ENCODE data around the gene KCNMA1. TPM values are rescaled to one million over a fixed set of nuclear protein-coding genes. Genes with fewer than 3 reads are reported as not detected.

Gene KCNMA1
- total RNA-seq, 3 donors from 2014 or later: 0.10 to 0.60 (median 0.18) TPM

DNA sequence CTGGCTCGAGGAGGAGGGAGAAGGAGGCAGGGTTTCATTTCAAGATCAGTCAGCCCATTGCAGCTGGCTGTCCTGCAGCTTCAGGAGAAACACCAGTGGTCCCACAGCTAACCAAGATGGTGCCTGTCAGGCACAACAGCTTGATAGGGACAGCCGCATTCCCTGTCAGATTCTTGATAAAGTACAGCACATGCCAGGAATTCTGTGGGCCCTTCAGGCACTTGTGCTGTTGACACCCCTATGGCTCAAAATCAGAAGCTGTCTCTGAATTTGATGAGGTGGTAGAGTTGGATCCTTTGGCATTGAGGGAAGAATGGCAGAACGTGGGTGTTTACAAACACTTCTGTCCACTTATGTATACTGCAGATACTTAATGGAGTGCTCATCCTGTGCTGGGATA is 354.3 kb downstream of the KCNMA1 start:
- Mint-ChIP-seq H3K4me3 (no peak overlapping the region), H3K36me3 (ENCODE audit: insufficient read depth) (no peaks in the 10 kb centered on the region), H3K9me3 (peaks cover 4% of the 10 kb centered on the region), H3K27me3 (ENCODE audit: low read depth) (peaks cover 16% of the 10 kb centered on the region), H3K4me1 (ENCODE audit: low read depth) (peaks cover 5% of the 10 kb centered on the region)
- DNase-seq (no peak), ATAC-seq (no peak)

DNA sequence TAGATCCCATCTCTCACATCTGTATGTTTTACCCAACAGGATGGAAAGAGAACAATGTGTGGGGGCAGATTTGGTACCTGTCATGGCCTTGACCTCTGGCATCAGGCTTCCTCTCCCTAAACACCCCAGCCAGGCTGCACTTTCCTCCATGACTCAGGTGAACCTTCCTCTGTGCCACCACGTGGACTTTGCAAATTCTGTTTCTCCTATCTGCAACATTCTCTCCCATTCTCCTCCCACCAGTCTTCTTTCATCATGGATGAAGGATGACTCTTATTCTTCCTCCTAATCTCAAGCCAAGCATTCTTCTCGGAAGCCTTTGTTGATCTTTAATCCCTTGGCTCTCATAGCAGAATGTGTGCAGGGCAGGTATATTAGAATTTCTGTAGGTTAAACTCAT is 355.4 kb downstream of the KCNMA1 start:
- H3K27me3 Mint-ChIP-seq (ENCODE audit: low read depth): peaks cover 16% of the 10 kb centered on the region
- H3K36me3 Mint-ChIP-seq (ENCODE audit: insufficient read depth): no peaks in the 10 kb centered on the region
- ATAC-seq (no peak), DNase-seq (no peak)
- H3K4me1 Mint-ChIP-seq (ENCODE audit: low read depth): peaks cover 5% of the 10 kb centered on the region
- peaks cover 4% of the 10 kb centered on the region for H3K9me3 Mint-ChIP-seq
- H3K4me3 Mint-ChIP-seq: no peak overlapping the region

DNA sequence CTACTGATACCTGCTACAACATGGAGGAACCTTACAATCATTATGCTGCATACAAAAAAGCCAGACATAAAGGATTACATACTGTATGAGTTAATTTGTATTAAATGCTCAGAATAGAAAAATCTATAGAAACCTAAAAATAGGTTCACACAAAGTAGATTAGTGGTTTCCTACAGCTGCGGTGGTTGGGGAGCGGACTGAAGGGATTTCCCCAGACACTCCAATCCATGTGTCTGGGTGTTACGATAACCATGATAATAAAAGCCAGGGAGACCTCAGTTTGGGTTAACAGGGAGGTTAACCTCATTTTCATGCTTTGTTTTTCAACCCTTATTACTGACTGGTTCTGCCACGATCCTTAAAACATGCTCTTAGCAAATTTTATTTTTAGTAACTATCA is 355.9 kb downstream of the KCNMA1 start:
- peaks cover 16% of the 10 kb centered on the region for H3K27me3 Mint-ChIP-seq (ENCODE audit: low read depth)
- peaks cover 4% of the 10 kb centered on the region for H3K9me3 Mint-ChIP-seq
- H3K4me1 Mint-ChIP-seq (ENCODE audit: low read depth): peaks cover 5% of the 10 kb centered on the region
- ATAC-seq (no peak), DNase-seq (no peak)
- no peaks in the 10 kb centered on the region for H3K36me3 Mint-ChIP-seq (ENCODE audit: insufficient read depth)
- no peak overlapping the region for H3K4me3 Mint-ChIP-seq

DNA sequence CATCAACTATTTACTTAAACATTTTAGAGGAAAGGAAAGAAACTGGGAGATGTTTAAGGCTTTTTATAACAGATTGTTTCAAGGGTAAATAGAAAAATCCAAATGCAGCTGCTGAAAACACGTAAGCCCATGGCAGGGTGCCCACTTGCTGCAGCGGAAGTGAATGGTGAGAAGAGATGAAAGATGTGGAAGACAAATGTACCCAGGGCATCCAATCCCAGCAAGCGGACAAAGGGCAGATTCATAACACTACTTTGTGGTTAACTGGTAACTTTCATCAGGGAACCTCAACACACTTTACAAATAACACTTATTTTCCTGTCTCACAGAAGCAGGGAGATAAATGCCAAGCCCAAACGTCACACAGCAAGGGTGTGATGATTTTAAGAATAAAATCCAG is 358.4 kb downstream of the KCNMA1 start:
- ATAC-seq (no peak), DNase-seq (no peak)
- Mint-ChIP-seq H3K9me3 (peaks cover 4% of the 10 kb centered on the region), H3K4me3 (no peak overlapping the region), H3K4me1 (ENCODE audit: low read depth) (peaks cover 5% of the 10 kb centered on the region), H3K36me3 (ENCODE audit: insufficient read depth) (no peaks in the 10 kb centered on the region), H3K27me3 (ENCODE audit: low read depth) (peaks cover 11% of the 10 kb centered on the region)

DNA sequence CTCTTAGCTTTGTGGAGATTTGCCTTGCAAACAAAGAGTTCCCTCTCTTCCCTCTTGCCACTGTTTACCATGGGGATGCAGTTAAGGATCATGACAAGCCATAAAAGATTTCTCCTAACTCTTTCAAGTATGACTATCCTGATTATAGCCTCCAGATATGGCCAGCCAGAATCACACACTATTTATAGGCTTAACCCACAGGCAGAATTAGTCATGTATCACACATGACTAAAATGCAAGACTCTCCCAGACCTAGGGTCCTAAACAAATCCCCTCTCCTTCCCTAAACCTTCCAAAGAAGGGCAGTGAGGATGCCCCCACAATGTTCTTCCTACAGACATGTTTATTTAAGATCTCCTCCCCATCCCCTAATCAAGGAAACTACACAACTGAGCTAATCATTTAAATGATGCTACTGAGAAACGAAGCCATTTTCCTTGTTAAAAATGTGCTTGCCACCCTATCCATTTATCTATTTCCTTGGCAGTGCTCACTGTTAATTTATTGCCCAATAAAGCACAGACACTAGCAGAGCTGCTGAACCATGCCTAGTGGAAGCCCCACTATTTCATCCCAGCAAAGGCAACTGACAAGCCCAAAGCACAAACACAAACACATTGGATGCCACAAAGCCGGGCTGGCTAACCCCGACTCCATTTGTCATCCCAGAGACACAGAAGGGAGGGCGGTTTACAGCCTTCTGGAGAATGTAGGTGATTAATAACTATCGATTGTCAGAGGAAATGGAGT is 363.4 kb downstream of the KCNMA1 start:
- Mint-ChIP-seq H3K27me3 (ENCODE audit: low read depth) (no peaks in the 10 kb centered on the region), H3K4me3 (no peak overlapping the region), H3K4me1 (ENCODE audit: low read depth) (peaks cover 4% of the 10 kb centered on the region), H3K36me3 (ENCODE audit: insufficient read depth) (no peaks in the 10 kb centered on the region), H3K9me3 (no peaks in the 10 kb centered on the region)
- no peak for ATAC-seq
- no peak for DNase-seq

DNA sequence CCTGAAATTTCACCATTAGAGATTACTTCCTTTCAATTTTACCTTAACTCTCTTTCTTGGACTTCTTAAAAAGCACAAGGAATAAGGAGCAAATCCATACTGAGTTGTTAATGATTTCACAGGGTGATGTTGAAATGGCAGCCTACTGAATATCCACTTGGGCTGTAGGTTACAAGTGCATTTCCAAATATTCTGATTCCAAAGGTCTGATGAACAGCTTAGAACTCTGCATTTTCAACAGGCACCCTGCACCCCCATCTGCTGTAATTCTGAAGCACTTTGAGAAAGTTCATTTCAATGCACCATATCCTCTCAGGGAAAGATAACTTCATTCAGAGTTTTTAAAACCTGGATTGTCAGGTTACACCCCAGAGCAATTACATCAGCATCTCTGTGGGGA is 368.4 kb downstream of the KCNMA1 start:
- peaks cover 7% of the 10 kb centered on the region for H3K4me1 Mint-ChIP-seq (ENCODE audit: low read depth)
- no peaks in the 10 kb centered on the region for H3K27me3 Mint-ChIP-seq (ENCODE audit: low read depth)
- DNase-seq (no peak), ATAC-seq (no peak)
- H3K4me3 Mint-ChIP-seq: no peak overlapping the region
- no peaks in the 10 kb centered on the region for H3K36me3 Mint-ChIP-seq (ENCODE audit: insufficient read depth)
- H3K9me3 Mint-ChIP-seq: no peaks in the 10 kb centered on the region

DNA sequence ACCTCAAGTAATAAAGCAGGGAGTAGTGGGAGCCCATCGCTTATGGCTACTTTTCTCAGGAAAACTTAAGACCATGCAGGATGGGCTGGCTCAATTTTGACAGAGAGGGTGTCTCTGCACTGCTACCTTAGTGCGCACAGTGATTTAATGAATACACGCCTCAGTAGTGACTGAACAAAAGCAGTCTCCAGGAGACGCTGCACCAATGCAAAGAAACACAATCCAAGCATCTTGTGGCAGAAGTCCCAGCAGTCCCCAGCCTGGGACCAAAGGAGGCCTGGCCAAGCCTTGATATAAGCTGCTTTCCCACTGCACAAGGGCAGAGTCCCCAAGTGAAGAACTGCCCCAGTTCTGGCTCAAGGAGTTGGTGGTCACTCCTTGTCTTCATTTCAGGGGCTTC is 368.9 kb downstream of the KCNMA1 start:
- ATAC-seq (no peak), DNase-seq (no peak)
- Mint-ChIP-seq H3K4me3 (no peak overlapping the region), H3K4me1 (ENCODE audit: low read depth) (peaks cover 12% of the 10 kb centered on the region), H3K36me3 (ENCODE audit: insufficient read depth) (no peaks in the 10 kb centered on the region), H3K9me3 (no peaks in the 10 kb centered on the region), H3K27me3 (ENCODE audit: low read depth) (no peaks in the 10 kb centered on the region)

DNA sequence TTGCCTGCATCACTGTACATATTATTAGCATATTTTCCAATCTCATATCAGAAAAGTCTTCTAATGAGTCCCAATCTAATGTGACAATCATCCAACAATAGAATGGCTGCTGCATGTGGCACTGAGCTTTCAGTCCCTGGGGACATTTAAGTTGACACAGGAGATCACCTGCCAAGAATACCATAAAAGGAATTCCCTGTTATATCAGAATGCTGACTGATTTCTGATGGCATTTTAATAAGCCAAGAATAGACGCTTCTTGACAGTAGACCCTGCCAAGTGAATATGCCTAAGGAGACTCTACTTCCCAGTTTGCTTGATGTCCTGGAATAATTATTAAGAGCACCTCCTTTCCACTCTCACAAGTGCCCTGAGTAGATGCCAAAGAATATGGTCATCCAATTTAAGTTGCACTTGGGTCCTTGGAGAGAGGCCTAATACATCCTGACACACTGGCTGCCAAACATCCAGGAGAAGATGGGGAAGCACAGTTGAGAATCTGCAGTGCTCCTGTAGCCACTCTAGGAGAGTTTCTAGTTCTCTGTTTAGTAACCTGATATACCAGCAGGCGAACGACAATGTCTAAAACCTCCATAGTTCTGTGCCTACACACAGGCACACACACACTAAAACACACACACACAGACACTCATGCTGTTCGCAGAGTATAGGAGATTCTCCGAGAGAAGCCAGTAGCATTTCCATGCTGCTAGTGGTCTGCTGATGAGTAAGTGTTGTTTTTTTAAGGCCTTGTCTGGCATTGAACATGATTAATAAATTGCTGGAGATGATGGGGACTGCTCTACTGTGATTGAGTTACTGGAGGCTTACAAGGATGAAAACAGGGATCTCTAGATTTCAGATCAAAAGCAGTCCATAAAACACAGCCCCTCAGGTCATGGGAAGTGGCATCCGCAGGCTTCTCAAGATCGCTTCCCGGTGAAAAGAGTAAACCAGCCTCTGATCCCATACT is 369.6 kb downstream of the KCNMA1 start:
- no peak for DNase-seq
- H3K4me1 Mint-ChIP-seq (ENCODE audit: low read depth): peaks cover 13% of the 10 kb centered on the region
- no peak overlapping the region for H3K4me3 Mint-ChIP-seq

DNA sequence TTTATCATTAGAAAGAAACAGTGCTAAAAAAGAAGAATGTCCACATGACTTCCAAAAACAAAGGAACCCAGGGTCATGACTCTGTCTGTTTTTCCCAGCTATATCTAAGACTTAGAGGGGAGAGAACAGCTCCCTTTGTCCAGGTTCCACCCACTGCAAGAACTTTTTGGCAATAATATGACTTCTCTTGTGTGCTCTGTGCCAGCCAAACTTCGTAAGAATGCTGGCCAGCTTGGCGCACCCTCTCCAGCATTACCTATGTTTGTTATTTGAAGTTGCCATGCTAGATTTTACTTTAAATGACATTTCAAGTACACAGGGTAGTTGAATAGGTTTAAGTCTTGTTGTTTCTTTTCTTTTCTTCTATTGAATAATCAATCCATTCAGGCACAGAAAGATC is 371.4 kb downstream of the KCNMA1 start:
- ATAC-seq (no peak), DNase-seq (no peak)
- no peak overlapping the region for H3K4me3 Mint-ChIP-seq
- H3K27me3 Mint-ChIP-seq (ENCODE audit: low read depth): no peaks in the 10 kb centered on the region
- peaks cover 13% of the 10 kb centered on the region for H3K4me1 Mint-ChIP-seq (ENCODE audit: low read depth)
- no peaks in the 10 kb centered on the region for H3K9me3 Mint-ChIP-seq
- no peaks in the 10 kb centered on the region for H3K36me3 Mint-ChIP-seq (ENCODE audit: insufficient read depth)

More for the DNA sequence above, 369.6 kb downstream of the KCNMA1 start:
- no peaks in the 10 kb centered on the region for H3K36me3 Mint-ChIP-seq (ENCODE audit: insufficient read depth)
- no peaks in the 10 kb centered on the region for H3K9me3 Mint-ChIP-seq
- no peaks in the 10 kb centered on the region for H3K27me3 Mint-ChIP-seq (ENCODE audit: low read depth)
- ATAC-seq: no peak

DNA sequence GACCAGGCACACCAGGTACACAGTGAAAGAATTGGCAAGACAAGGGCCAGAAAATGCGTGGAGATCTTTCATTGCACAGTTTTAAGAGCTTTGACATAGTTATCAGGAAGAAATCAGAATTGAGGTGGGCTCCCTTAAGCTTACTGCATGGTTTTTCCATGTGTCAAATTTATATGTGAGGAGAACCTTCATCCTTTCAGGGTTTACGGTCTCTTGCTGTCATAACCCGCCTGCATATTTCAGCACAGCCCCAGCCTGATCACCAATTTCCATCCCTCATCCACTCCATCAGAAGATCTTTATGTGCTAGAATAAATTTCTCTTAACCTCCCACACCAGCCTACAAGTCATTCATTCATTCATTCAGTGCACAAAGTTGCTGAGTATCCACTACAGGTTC is 373.1 kb downstream of the KCNMA1 start:
- H3K4me1 Mint-ChIP-seq (ENCODE audit: low read depth): peaks cover 13% of the 10 kb centered on the region
- H3K4me3 Mint-ChIP-seq: no peak overlapping the region
- H3K27me3 Mint-ChIP-seq (ENCODE audit: low read depth): no peaks in the 10 kb centered on the region
- ATAC-seq (peak in 1 of 2 donors; percentile 32), DNase-seq (no peak)
- H3K36me3 Mint-ChIP-seq (ENCODE audit: insufficient read depth): no peaks in the 10 kb centered on the region
- no peaks in the 10 kb centered on the region for H3K9me3 Mint-ChIP-seq

DNA sequence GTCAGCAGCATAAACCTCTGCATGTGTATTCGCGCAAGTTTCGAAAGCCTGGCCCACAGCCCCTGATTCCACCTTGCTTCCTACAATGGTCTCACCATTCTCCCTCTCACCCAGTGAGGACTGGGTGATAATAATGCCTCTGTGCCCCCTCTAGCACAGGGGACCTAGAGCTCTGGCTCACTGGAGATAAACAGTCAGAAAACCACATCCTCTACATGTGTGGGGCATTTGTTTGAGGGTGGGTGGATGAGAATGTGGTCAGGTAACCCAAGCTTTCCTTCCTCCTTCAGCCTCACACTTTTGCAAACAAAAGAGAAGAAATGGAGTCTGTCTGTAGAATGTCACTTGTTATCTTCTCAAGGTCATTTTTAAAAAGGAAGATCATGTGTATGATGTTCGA is 373.5 kb downstream of the KCNMA1 start:
- no peaks in the 10 kb centered on the region for H3K9me3 Mint-ChIP-seq

DNA sequence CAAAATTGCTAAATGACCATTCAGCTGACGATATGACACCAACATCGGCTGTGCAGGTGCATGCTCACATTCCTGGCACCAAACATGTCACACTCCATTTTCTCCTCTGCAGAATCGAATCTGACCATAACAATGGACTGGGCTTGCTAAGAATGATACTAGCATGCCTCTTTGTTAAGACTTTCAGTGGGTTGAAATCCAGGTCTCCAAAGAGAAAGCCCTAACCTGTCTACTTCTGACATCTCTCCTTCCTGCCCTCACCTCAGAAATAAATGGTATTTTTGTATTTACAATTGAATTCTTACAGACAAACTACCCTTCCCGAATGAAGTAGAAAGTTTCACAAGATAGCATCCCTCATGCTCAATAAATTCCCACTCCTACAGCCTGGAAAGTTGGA is 373.9 kb downstream of the KCNMA1 start:
- Mint-ChIP-seq H3K4me3 (no peak overlapping the region), H3K4me1 (ENCODE audit: low read depth) (peaks cover 13% of the 10 kb centered on the region), H3K9me3 (no peaks in the 10 kb centered on the region), H3K36me3 (ENCODE audit: insufficient read depth) (no peaks in the 10 kb centered on the region), H3K27me3 (ENCODE audit: low read depth) (no peaks in the 10 kb centered on the region)
- ATAC-seq (no peak), DNase-seq (no peak)

More for the DNA sequence above, 373.5 kb downstream of the KCNMA1 start:
- DNase-seq: no peak
- Mint-ChIP-seq H3K27me3 (ENCODE audit: low read depth) (no peaks in the 10 kb centered on the region), H3K4me1 (ENCODE audit: low read depth) (peaks cover 13% of the 10 kb centered on the region), H3K4me3 (no peak overlapping the region), H3K36me3 (ENCODE audit: insufficient read depth) (no peaks in the 10 kb centered on the region)
- ATAC-seq: peak; percentile 43 to 62

DNA sequence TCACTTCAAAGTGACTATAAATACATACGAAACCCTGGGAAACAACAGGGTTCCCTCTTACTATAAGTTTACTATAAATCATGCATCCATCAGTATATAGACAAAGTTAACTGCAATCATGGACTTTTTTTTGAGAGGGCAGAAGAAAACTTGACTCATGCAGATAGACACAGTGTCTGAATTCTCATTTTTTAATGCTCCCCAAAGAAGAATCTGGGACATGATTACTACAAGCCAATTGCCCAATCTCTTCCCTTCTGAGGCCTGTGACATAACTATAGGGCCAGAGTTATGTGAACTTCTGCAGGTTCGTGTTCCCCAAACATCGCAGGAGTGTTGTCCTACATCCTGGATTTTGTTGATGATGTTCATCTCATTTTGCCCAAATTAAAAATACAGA is 376.5 kb downstream of the KCNMA1 start:
- Mint-ChIP-seq H3K36me3 (ENCODE audit: insufficient read depth) (no peaks in the 10 kb centered on the region), H3K27me3 (ENCODE audit: low read depth) (no peaks in the 10 kb centered on the region), H3K4me1 (ENCODE audit: low read depth) (peaks cover 13% of the 10 kb centered on the region), H3K4me3 (no peak overlapping the region), H3K9me3 (no peaks in the 10 kb centered on the region)
- ATAC-seq (no peak), DNase-seq (no peak)

DNA sequence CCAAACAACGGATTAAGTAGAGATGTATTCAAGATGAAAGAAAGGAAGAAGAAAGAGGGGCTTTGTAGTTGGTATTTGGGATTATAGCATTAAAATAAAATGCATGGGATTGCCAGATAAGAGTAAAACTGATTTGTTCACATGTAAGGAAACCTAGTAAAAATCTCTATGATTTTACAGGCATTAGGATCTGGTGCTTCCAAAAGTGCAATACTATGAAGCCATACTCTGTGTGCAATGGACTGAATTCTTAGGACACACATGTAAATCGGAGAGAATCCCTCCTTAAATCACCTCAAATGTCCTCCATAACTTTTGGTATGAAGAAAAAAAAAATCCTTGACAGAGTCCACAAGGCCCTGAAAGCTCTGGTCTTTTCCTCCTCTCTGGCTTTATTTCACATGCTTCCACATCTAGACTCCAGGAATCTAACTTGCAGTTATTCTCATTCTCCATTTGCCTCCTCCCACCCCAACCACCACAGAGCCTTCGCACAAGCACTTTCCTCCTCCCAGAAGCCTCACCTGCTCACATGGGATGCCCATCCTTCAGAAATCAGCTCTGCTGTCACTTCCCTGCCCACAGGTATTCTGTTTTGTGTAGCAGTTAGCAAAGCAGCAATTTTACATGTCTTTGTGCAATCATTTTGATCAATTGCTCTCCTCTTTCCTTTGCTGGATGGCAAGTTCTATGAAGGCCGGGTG is 378.3 kb downstream of the KCNMA1 start:
- H3K27me3 Mint-ChIP-seq (ENCODE audit: low read depth): no peaks in the 10 kb centered on the region
- DNase-seq (no peak), ATAC-seq (no peak)
- H3K4me3 Mint-ChIP-seq: no peak overlapping the region
- H3K4me1 Mint-ChIP-seq (ENCODE audit: low read depth): peaks cover 8% of the 10 kb centered on the region
- H3K9me3 Mint-ChIP-seq: no peaks in the 10 kb centered on the region
- no peaks in the 10 kb centered on the region for H3K36me3 Mint-ChIP-seq (ENCODE audit: insufficient read depth)
